ENCODE data around the gene PTPRN2. TPM values are rescaled to one million over a fixed set of nuclear protein-coding genes. Genes with fewer than 3 reads are reported as not detected.

Gene PTPRN2
- total and polyA plus RNA-seq, 2 of the 13 experiments (the other 11 are each of a cell fraction or from before 2014, with no cell fraction given), result 2.5 to 24.2 TPM

DNA sequence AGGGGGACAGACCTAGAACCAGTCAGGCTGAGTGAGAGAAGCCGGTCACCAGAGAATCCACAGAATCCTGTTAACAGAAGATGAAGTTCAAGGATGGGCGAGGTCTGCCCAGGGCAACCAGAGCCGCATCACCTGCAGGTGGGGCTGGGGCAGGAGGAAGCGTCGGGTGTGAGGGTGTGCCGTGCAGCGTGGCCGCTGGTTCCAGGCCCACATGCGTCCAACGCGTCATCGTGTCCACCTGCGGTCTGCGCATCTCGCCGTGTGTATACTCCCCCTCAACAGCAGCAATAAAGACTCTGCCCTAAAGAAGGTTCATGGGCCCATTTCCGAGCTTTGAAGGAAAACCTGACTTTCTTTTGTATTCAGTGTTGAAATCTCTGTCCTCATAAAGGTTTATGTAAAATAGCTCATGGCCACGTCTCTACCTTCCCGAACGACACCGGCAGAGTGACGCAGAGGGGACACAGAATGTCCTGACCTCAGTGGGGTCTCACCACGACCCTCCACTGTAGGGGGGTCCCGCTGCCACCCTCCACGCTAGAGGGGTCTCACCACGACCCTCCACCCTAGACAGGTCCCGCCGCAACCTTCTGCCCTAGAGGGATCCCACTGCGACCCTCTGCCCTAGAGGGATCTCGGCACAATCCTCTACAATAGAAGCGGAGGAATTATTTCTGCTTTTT lies 446.9 kb downstream of the PTPRN2 start (continued):
- TF ChIP-seq BRCA1 (CRISPR knock-in tag; IDR thresholded peaks at IDR 0.05) (no peak), CCDC6 (CRISPR knock-in tag; IDR thresholded peaks at IDR 0.05) (no peak), AKAP8 (CRISPR knock-in tag; IDR thresholded peaks at IDR 0.05) (no peak), MYC (CRISPR knock-in tag; IDR thresholded peaks at IDR 0.05; ENCODE audit: borderline replicate concordance) (no peak)
- TF ChIP-seq, protein P1, sequence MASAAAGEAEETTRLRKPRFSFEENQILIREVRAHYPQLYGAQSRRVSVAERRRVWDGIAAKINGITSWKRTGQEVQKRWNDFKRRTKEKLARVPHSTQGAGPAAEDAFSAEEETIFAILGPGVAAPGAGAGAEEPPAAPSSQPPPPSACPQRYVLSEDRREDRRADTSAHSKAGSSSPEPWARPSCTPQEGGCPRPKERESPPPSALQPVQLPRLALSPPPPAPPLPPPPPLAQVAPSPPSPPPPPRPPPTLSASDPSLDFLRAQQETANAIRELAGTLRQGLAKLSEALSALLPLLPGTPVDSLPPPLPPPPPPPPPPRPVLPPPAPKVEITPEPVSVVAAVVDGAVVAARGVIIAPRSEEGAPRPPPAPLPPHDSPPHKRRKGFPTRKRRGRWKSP (CRISPR knock-in tag; IDR thresholded peaks at IDR 0.05), result no peak
- TF ChIP-seq, protein P2, sequence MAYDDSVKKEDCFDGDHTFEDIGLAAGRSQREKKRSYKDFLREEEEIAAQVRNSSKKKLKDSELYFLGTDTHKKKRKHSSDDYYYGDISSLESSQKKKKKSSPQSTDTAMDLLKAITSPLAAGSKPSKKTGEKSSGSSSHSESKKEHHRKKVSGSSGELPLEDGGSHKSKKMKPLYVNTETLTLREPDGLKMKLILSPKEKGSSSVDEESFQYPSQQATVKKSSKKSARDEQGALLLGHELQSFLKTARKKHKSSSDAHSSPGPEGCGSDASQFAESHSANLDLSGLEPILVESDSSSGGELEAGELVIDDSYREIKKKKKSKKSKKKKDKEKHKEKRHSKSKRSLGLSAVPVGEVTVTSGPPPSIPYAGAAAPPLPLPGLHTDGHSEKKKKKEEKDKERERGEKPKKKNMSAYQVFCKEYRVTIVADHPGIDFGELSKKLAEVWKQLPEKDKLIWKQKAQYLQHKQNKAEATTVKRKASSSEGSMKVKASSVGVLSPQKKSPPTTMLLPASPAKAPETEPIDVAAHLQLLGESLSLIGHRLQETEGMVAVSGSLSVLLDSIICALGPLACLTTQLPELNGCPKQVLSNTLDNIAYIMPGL (CRISPR knock-in tag; IDR thresholded peaks at IDR 0.05; ENCODE audit: borderline replicate concordance in 1 of 2, low read depth in 1 of 2), result no peak
- TF ChIP-seq, protein P3, sequence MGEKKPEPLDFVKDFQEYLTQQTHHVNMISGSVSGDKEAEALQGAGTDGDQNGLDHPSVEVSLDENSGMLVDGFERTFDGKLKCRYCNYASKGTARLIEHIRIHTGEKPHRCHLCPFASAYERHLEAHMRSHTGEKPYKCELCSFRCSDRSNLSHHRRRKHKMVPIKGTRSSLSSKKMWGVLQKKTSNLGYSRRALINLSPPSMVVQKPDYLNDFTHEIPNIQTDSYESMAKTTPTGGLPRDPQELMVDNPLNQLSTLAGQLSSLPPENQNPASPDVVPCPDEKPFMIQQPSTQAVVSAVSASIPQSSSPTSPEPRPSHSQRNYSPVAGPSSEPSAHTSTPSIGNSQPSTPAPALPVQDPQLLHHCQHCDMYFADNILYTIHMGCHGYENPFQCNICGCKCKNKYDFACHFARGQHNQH (CRISPR knock-in tag; IDR thresholded peaks at IDR 0.05), result no peak
- TF ChIP-seq, protein P4, sequence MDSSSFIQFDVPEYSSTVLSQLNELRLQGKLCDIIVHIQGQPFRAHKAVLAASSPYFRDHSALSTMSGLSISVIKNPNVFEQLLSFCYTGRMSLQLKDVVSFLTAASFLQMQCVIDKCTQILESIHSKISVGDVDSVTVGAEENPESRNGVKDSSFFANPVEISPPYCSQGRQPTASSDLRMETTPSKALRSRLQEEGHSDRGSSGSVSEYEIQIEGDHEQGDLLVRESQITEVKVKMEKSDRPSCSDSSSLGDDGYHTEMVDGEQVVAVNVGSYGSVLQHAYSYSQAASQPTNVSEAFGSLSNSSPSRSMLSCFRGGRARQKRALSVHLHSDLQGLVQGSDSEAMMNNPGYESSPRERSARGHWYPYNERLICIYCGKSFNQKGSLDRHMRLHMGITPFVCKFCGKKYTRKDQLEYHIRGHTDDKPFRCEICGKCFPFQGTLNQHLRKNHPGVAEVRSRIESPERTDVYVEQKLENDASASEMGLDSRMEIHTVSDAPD (CRISPR knock-in tag; IDR thresholded peaks at IDR 0.05), result no peak
- TF ChIP-seq, protein P5, sequence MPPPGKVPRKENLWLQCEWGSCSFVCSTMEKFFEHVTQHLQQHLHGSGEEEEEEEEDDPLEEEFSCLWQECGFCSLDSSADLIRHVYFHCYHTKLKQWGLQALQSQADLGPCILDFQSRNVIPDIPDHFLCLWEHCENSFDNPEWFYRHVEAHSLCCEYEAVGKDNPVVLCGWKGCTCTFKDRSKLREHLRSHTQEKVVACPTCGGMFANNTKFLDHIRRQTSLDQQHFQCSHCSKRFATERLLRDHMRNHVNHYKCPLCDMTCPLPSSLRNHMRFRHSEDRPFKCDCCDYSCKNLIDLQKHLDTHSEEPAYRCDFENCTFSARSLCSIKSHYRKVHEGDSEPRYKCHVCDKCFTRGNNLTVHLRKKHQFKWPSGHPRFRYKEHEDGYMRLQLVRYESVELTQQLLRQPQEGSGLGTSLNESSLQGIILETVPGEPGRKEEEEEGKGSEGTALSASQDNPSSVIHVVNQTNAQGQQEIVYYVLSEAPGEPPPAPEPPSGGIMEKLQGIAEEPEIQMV (CRISPR knock-in tag; IDR thresholded peaks at IDR 0.05; ENCODE audit: low read depth), result no peak
